Measurements from ENCODE around the gene DOC2A.

DOC2A gene

GRCh38 chr16:29984137-29984763 lies 26.6 kb downstream of the DOC2A start:
- no peak overlapping the region for H3K56ac ChIP-seq (ENCODE audit: low read length)
- no peak overlapping the region for H3K23ac ChIP-seq (ENCODE audit: low read length)
- no peak overlapping the region for H2BK15ac ChIP-seq (replicated peaks; ENCODE audit: low read depth)
- no peak for DNase-seq
- no peak overlapping the region for H2AK5ac ChIP-seq (ENCODE audit: low read length)
- H3K27ac ChIP-seq (ENCODE audit: low read depth, low read length): no peak overlapping the region
- H3K27me3 ChIP-seq (ENCODE audit: insufficient read depth, low read length, poor library complexity): no peaks in the 10 kb centered on the region
- no peak overlapping the region for H2BK120ac ChIP-seq (ENCODE audit: low read depth, low read length)
- H3K4me3 ChIP-seq (ENCODE audit: low read length): no peak overlapping the region
- no peak overlapping the region for H3K4me2 ChIP-seq (ENCODE audit: low read length)
- no peak overlapping the region for H4K5ac ChIP-seq (ENCODE audit: low read length)
- H2BK5ac ChIP-seq (ENCODE audit: low read length): no peak overlapping the region
- H3K4ac ChIP-seq (ENCODE audit: low read depth, low read length): no peak overlapping the region
- no peak overlapping the region for H4K8ac ChIP-seq (ENCODE audit: low read depth, low read length)
- H3K79me1 ChIP-seq (ENCODE audit: low read length): no peaks in the 10 kb centered on the region
- peaks cover 20% of the 10 kb centered on the region for H3K36me3 ChIP-seq (ENCODE audit: control insufficient read depth, insufficient read depth, low read length)
- no peaks in the 10 kb centered on the region for H3K79me2 ChIP-seq (ENCODE audit: control insufficient read depth, insufficient read depth, low read length)
- H3K4me1 ChIP-seq (ENCODE audit: control insufficient read depth, low read depth, low read length): no peaks in the 10 kb centered on the region
- no peak overlapping the region for H3K18ac ChIP-seq (ENCODE audit: low read length)
- H3K9ac ChIP-seq (ENCODE audit: low read length): no peak overlapping the region
- WGBS (ENCODE audit: extremely low coverage, insufficient coverage, low lambda C conversion rate): no CpG with 5 or more reads among the region's 6 CpGs

- no peak overlapping the region for H3K18ac ChIP-seq (ENCODE audit: low read length)
- no peak overlapping the region for H3K4ac ChIP-seq (ENCODE audit: low read depth, low read length)
- no peak overlapping the region for H4K5ac ChIP-seq (ENCODE audit: low read length)
- H4K8ac ChIP-seq (ENCODE audit: low read depth, low read length): no peak overlapping the region
- H2BK15ac ChIP-seq (replicated peaks; ENCODE audit: low read depth): no peak overlapping the region
- peaks cover 20% of the 10 kb centered on the region for H3K36me3 ChIP-seq (ENCODE audit: control insufficient read depth, insufficient read depth, low read length)
- no peak overlapping the region for H2BK5ac ChIP-seq (ENCODE audit: low read length)
- H3K27ac ChIP-seq (ENCODE audit: low read depth, low read length): no peak overlapping the region
- H3K4me2 ChIP-seq (ENCODE audit: low read length): no peak overlapping the region
- H3K56ac ChIP-seq (ENCODE audit: low read length): no peak overlapping the region
- no peak for DNase-seq
- no peak overlapping the region for H3K4me3 ChIP-seq (ENCODE audit: low read length)
- H2BK120ac ChIP-seq (ENCODE audit: low read depth, low read length): no peak overlapping the region
- H3K79me2 ChIP-seq (ENCODE audit: control insufficient read depth, insufficient read depth, low read length): no peaks in the 10 kb centered on the region
- peaks cover 1% of the 10 kb centered on the region for H3K79me1 ChIP-seq (ENCODE audit: low read length)
- no peak overlapping the region for H3K9ac ChIP-seq (ENCODE audit: low read length)
- H2AK5ac ChIP-seq (ENCODE audit: low read length): no peak overlapping the region
- no peak overlapping the region for H3K23ac ChIP-seq (ENCODE audit: low read length)
- H3K4me1 ChIP-seq (ENCODE audit: control insufficient read depth, low read depth, low read length): no peaks in the 10 kb centered on the region
- WGBS (ENCODE audit: extremely low coverage, insufficient coverage, low lambda C conversion rate): no CpG with 5 or more reads among the region's 12 CpGs
- no peaks in the 10 kb centered on the region for H3K27me3 ChIP-seq (ENCODE audit: insufficient read depth, low read length, poor library complexity)
Measured at GRCh38 chr16:29983420-29984136, 27.2 kb downstream of the DOC2A start.

- Histone ChIP-seq H3K4me3 (ENCODE audit: low read length) (no peak overlapping the region), H2BK5ac (ENCODE audit: low read length) (no peak overlapping the region), H3K4me1 (ENCODE audit: control insufficient read depth, low read depth, low read length) (no peaks in the 10 kb centered on the region), H3K56ac (ENCODE audit: low read length) (no peak overlapping the region), H2BK15ac (replicated peaks; ENCODE audit: low read depth) (no peak overlapping the region), H3K36me3 (ENCODE audit: control insufficient read depth, insufficient read depth, low read length) (peaks cover 19% of the 10 kb centered on the region), H3K18ac (ENCODE audit: low read length) (no peak overlapping the region), H3K9ac (ENCODE audit: low read length) (no peak overlapping the region), H3K23ac (ENCODE audit: low read length) (no peak overlapping the region), H3K4me2 (ENCODE audit: low read length) (no peak overlapping the region), H3K27me3 (ENCODE audit: insufficient read depth, low read length, poor library complexity) (no peaks in the 10 kb centered on the region), H2AK5ac (ENCODE audit: low read length) (no peak overlapping the region), H3K79me2 (ENCODE audit: control insufficient read depth, insufficient read depth, low read length) (no peaks in the 10 kb centered on the region), H3K4ac (ENCODE audit: low read depth, low read length) (no peak overlapping the region), H3K79me1 (ENCODE audit: low read length) (peaks cover 6% of the 10 kb centered on the region), H3K27ac (ENCODE audit: low read depth, low read length) (no peak overlapping the region), H2BK120ac (ENCODE audit: low read depth, low read length) (no peak overlapping the region), H4K5ac (ENCODE audit: low read length) (no peak overlapping the region), H4K8ac (ENCODE audit: low read depth, low read length) (no peak overlapping the region)
- no CpG with 5 or more reads among the region's 24 CpGs for WGBS (ENCODE audit: extremely low coverage, insufficient coverage, low lambda C conversion rate)
- no peak for DNase-seq
Measured at GRCh38 chr16:29982560-29983419, 28.0 kb downstream of the DOC2A start.

- Histone ChIP-seq H2BK120ac (ENCODE audit: low read depth, low read length) (no peak overlapping the region), H2BK15ac (replicated peaks; ENCODE audit: low read depth) (no peak overlapping the region), H3K23ac (ENCODE audit: low read length) (no peak overlapping the region), H3K4me1 (ENCODE audit: control insufficient read depth, low read depth, low read length) (peaks cover 12% of the 10 kb centered on the region), H3K4me3 (ENCODE audit: low read length) (no peak overlapping the region), H3K4ac (ENCODE audit: low read depth, low read length) (no peak overlapping the region), H3K4me2 (ENCODE audit: low read length) (no peak overlapping the region), H3K18ac (ENCODE audit: low read length) (no peak overlapping the region), H3K27ac (ENCODE audit: low read depth, low read length) (no peak overlapping the region), H3K27me3 (ENCODE audit: insufficient read depth, low read length, poor library complexity) (no peaks in the 10 kb centered on the region), H4K5ac (ENCODE audit: low read length) (no peak overlapping the region), H3K79me1 (ENCODE audit: low read length) (peaks cover 27% of the 10 kb centered on the region), H2BK5ac (ENCODE audit: low read length) (no peak overlapping the region), H2AK5ac (ENCODE audit: low read length) (no peak overlapping the region), H3K36me3 (ENCODE audit: control insufficient read depth, insufficient read depth, low read length) (peaks cover 11% of the 10 kb centered on the region), H3K56ac (ENCODE audit: low read length) (no peak overlapping the region), H4K8ac (ENCODE audit: low read depth, low read length) (no peak overlapping the region), H3K79me2 (ENCODE audit: control insufficient read depth, insufficient read depth, low read length) (peaks cover 28% of the 10 kb centered on the region), H3K9ac (ENCODE audit: low read length) (no peak overlapping the region)
- WGBS (ENCODE audit: extremely low coverage, insufficient coverage, low lambda C conversion rate): no CpG with 5 or more reads among the region's 9 CpGs
- DNase-seq: no peak
Measured at GRCh38 chr16:29978564-29979270, 32.1 kb downstream of the DOC2A start.

GRCh38 chr16:29978081-29978480 lies 32.7 kb downstream of the DOC2A start:
- Histone ChIP-seq H4K8ac (ENCODE audit: low read depth, low read length) (no peak overlapping the region), H2BK120ac (ENCODE audit: low read depth, low read length) (no peak overlapping the region), H3K4ac (ENCODE audit: low read depth, low read length) (no peak overlapping the region), H3K56ac (ENCODE audit: low read length) (no peak overlapping the region), H3K79me2 (ENCODE audit: control insufficient read depth, insufficient read depth, low read length) (peaks cover 28% of the 10 kb centered on the region), H2BK5ac (ENCODE audit: low read length) (no peak overlapping the region), H3K18ac (ENCODE audit: low read length) (no peak overlapping the region), H4K5ac (ENCODE audit: low read length) (no peak overlapping the region), H3K27ac (ENCODE audit: low read depth, low read length) (no peak overlapping the region), H3K4me1 (ENCODE audit: control insufficient read depth, low read depth, low read length) (peaks cover 12% of the 10 kb centered on the region), H3K23ac (ENCODE audit: low read length) (no peak overlapping the region), H3K27me3 (ENCODE audit: insufficient read depth, low read length, poor library complexity) (no peaks in the 10 kb centered on the region), H3K79me1 (ENCODE audit: low read length) (peaks cover 27% of the 10 kb centered on the region), H2AK5ac (ENCODE audit: low read length) (no peak overlapping the region), H3K4me3 (ENCODE audit: low read length) (no peak overlapping the region), H3K36me3 (ENCODE audit: control insufficient read depth, insufficient read depth, low read length) (peaks cover 6% of the 10 kb centered on the region), H2BK15ac (replicated peaks; ENCODE audit: low read depth) (no peak overlapping the region), H3K4me2 (ENCODE audit: low read length) (no peak overlapping the region), H3K9ac (ENCODE audit: low read length) (no peak overlapping the region)
- DNase-seq: no peak
- WGBS (ENCODE audit: extremely low coverage, insufficient coverage, low lambda C conversion rate): no CpG with 5 or more reads among the region's 9 CpGs

Data from mesendoderm (in vitro differentiated cells).